ENCODE data around the gene KLF9.

GRCh38 chr9:70441622-70442021, 27.2 kb upstream of the KLF9 start:
- TF ChIP-seq CTCF (conservative IDR thresholded peaks at IDR 0.05) (no peak), ZFX (IDR thresholded peaks at IDR 0.05) (no peak)
